NCI-H2107 (cell line): Measurements from ENCODE around the gene AKR7A3.
"Not testable (repeated sequence)": the region's sequence is repeated elsewhere in the genome, so short reads cannot be mapped to it uniquely, and the experiment has no call there.

Experiments used
- DNase-seq: peaks from one replicate; lab custom pipeline; 2025; lab: John Stamatoyannopoulos, UW

Gene AKR7A3

GRCh38 chr1:19319196-19319595 lies 30.6 kb upstream of the AKR7A3 start:
- no peak for DNase-seq

DNA sequence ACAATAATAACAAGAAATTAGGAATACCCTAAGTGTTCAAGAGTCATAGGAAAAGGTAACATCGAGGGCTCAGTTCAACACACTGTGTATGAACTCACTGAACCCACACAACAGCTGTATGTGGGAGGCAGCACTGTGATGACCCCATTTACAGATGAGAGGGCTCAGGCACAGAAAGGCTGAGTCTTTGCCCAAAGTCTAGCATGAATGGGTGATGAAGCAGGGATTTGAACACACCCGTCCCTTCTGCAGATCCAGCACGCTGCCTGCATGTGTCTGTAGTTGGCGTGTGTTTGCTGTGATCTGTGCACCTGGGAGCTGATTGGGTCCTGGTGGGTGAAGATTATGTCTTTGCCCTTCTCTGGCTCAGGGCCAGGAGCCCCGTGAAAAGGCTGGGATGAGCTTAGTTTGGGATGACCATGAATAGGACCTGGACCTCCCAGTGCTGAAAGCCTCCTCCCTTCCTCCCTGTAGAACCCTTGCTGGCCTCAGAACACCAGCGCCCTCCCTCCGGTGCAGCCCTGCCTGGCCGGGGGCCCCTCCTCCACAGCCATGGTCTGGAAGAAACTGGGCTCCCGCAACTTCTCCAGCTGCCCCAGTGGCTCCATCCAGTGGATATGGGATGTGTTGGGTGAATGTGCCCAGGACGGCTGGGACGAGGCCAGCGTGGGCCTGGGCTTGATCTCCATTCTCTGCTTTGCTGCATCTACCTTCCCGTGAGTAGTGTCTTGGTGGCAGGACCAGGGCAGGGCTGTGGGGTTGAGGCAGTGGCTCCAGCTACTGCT lies 28.7 kb upstream of the AKR7A3 start:
- DNase-seq, result no peak

DNA sequence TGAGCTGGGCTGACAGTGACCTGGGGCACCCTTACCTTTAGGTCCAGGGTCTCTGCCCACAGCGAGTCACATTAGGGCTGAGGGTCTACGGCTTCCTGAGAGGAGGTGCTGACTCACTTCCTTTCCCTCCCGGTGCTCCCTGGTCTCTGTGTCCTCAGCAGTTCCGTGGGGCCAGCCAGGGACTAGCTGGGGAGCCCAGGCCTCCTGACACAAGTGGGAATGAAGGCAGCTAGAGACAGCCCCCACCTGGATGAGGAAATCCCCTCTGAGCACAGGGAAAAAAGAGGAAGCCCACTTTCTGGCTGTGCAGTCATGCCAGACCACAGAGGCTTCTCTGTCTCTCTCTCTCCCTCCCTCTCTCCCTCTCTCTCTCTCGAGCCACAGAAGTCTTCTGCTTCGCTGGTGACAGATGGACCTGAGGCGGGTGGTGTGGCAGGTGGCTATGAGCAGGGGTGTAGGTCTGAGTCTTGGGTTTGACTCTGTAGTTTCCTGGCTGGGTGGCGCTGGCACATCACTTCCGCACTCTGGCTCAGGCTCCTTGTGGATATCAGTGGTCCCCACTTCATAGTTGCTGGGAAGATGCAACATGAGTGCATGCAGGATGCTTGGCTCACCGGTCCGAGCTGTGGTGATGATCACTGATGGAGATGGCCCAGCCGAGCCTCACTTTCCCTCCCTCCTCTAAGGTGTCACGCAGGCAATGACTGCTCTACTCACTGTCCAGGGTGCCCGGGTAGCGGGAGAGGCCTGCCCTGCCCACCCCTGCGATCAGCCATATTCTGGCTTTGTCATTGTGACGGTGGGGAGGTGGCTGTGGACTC lies 27.0 kb upstream of the AKR7A3 start:
- DNase-seq, result no peak

DNA sequence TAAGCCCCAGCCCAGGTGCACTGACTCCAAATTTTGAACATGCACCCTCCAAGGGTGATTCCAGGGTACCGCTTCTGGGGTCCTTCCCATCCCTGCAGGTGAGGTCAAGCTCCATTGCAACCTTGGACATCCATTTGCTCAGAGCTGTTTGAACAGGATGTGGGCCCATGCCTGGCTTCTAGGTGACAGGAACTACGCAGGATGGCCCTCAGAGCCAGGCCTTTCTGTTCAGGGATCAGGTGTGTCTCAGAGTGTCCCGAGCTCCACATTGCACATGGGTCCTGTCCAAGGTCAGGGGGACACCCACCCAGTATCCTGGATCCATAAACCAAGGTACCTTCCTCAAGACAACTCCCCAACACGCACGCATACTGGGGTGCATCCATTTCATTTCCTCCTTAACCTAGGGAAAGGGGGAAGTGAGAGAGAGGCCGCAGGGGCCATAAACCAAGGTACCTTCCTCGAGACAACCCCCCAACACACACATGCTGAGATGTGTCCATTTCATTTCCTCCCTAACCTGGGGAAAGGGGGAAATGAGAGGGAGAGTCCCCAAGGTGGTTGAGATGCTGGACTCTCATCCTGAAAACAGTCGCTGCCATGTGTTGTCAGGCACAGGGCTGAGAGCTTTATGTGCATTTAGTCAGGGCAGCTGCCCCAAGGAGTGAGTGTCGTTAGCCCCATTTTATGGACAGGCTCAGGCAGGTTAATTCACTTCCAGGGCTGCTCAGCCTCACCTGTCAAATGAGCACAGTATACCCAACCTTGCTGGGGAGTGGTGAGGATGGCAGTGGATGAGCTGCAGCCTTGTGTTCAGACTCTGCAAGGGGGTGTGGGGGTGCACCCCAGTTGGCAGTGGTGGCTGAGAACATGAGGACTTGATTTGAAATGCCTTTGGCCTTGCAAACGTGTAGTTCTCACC lies 25.7 kb upstream of the AKR7A3 start:
- DNase-seq, result no peak

DNA sequence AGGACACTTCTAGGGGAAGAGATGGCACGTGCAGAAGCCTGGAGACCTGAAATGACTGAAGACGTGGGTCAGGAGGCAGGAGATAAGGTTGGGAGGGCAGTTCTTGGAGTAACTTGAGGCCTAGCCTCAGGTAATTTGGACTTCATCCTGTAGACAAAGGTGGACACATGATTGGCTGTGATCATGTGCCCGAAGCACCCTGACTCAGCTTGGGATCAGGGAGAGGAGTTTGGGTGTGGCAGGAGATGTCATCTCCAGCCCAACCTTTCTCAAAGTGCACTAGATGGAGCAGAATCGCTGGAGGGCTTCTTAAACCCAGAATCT lies 25.0 kb upstream of the AKR7A3 start:
- DNase-seq, result no peak

- DNase-seq, result no peak
Observed at GRCh38 chr1:19312782-19313635, 24.4 kb upstream of the AKR7A3 start.

GRCh38 chr1:19311931-19312781 lies 23.6 kb upstream of the AKR7A3 start, which contains the start of the genes AKR7A2 and SLC66A1:
TSS of gene AKR7A2 (minus strand) at chr1:19312144. CDS start at chr1:19312124, 20 bp downstream.
TSS of gene SLC66A1 (plus strand) at chr1:19312326. CDS start at chr1:19317678, 5,352 bp downstream.
- DNase-seq, result peak; percentile 90

GRCh38 chr1:19311503-19311930 lies 22.9 kb upstream of the AKR7A3 start:
- DNase-seq, result no peak

DNA sequence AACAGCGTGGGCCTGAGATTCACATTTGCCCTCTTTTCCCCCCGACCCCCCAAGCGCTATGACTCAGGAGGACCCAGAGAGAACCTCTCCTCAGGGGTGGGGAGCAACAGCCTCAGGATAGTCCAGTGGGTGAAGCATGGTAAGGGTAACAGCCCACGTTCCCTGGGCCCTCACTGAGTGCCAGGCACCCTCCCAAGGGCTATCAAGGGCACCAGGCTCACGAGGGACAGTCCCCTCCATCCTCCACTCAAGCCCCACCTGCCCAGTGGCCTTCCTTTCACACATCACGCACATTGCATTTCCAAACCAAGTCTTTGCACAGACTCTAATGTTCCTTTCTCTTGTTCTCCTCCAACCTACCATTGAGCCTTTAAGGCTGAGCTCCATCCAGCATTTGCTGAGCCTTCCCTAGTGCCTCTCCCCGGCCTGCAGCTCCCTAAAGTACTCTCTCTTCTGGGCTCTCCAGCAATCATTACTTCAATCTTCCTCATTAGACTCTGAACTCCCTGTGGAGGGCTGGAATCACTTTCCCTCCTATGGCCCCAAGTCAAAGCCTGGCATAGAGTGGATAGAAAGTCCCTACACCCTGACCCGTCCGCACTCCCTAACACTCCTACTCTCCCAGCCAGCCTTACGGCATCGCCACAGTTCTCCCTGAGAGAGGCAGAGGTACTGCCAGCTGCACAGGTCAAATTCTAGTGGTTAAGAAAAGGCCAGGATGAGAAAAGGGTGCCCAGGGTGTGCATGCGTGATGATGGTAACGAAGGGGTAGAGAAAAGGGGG lies 22.3 kb upstream of the AKR7A3 start:
- DNase-seq, result no peak

- DNase-seq, result no peak
Observed at GRCh38 chr1:19310061-19310460, 21.5 kb upstream of the AKR7A3 start.

- DNase-seq, result no peak
Observed at GRCh38 chr1:19309123-19309813, 20.7 kb upstream of the AKR7A3 start.

DNA sequence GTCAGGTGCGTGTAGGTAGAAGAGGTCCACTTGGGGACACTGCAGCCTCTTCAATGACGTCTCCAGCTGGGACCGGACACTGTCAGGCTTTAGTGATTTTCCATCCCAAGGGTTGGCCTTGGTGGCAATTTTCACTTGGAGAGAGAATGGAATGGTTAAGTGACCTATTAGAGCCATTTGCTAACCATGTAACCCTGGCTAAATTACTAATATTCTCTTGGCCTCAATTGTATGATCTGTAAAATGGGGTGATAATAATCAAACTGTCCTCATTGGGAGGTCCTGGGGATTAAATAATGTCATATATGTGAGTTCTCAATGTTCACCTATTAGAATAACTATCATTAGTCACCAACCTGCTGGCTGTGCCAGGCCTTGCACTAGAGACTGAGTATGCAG lies 19.9 kb upstream of the AKR7A3 start:
- DNase-seq, result no peak

DNA sequence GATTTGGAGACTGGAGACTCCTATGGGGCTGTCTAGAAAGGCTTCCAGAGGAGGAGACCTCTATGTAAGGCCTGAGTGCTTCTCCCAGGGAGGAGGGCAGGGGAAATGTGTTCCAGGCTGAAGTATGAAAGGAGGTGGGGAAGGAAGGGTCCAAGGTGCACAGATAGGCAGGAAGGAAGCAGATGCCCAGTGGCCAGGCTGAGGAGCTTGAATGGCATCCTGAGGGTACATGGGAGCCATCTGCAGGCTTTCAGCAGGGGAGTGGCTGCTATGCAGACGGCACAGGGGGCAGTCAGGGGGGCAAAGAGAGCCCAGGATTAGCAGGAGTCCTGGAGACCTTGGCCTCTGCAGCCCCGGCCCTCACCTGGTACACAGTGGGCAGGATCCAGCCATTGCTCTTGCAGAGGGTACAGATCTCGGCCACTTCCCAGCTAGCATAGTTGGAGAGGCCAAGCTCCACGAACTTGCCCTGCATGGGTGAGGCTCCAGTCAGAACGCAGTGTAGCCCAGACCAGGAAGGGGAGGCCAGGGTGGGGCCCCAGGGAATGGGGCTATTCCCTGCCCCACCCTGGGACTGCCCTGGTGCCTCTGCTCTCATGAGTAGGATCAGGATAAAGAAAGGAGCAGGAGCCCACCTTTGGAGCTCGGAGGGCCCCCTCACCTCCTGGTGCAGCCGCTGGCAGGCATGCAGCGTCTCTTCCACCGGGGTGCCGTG lies 19.4 kb upstream of the AKR7A3 start:
- no peak for DNase-seq

- no peak for DNase-seq
Observed at GRCh38 chr1:19306941-19307340, 18.4 kb upstream of the AKR7A3 start.

- no peak for DNase-seq
Observed at GRCh38 chr1:19305880-19306279, 17.3 kb upstream of the AKR7A3 start.

GRCh38 chr1:19304081-19304480 lies 15.5 kb upstream of the AKR7A3 start:
- not testable (repeated sequence) for DNase-seq

DNA sequence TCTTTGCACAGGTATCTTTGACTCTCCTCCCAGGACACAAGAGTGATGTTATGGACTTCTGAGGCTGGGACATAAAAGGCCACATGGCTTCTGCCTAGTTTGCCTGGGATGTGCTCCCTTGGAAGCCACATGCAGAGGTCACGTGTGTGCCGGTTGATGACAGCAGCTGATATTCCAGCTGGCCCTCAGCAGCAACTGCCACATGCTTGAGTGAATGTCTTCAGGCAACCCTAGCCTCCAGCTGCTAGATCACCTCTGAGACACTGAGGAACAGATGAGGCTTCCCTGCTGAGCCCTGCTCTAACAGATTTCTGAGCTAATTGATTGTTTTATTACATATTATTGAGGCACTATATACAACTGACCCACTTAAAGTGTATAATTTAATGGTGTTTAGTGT lies 11.6 kb upstream of the AKR7A3 start:
- no peak for DNase-seq

DNA sequence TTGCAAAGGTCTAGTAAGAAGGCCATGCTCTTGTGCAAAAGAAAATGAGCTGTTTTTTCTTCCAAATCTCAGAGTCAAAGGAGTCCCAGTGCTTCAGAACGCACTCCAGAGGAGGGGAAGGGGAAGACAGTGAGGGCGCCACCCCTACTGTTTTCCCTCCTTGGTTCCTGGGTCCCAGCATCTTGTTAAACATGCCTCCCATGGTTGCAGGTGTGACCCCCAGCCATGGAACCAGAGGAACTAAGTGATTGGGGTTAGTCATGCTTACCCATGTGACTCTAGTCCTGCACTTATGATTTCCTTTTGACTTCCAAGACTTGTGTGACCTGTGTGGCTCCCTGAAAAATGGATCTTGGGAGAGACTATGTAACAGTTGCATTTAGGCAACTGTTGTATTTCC lies 6.1 kb upstream of the AKR7A3 start:
- no peak for DNase-seq
